H1 (cell line): ENCODE measurements around the gene ULK3. TPM values are rescaled to one million over a fixed set of nuclear protein-coding genes. Genes with fewer than 3 reads are reported as not detected.

Source experiments
- CTCF ChIA-PET: fragments of 300-600 bp; sonication (Branson Sonifier 250); formaldehyde crosslinking; loops from one replicate; lab custom pipeline; 2021; ENCODE audit not compliant: partially characterized antibody; lab: Charles Lee
- POLR2A ChIA-PET: fragments of 300-600 bp; sonication (Branson Sonifier 250); formaldehyde crosslinking; loops from one replicate; lab custom pipeline; 2021; ENCODE audit warnings: inconsistent platforms; ENCODE audit not compliant: partially characterized antibody; lab: Charles Lee
- DNase-seq, 2 experiments: peaks; one replicate each; pipeline versions ENCODE4 v3.0.0 to v3.0.0-alpha.2; 2010 to 2022; ENCODE audit warnings: low spot score in 2 of 2, low read depth in 1 of 2, mixed read lengths in 1 of 2
- FAIRE-seq: peaks from 2 replicates; lab custom pipeline; 2011; peaks lifted over from hg19 to GRCh38; lab: Jason Lieb, UNC
- H2AFZ ChIP-seq: 2 replicates; pipeline ENCODE4 v1.8.1; 2012; ENCODE audit warnings: low read length, inconsistent platforms
- H2AK5ac ChIP-seq: 2 replicates; pipeline ENCODE4 v1.6.1; 2013; ENCODE audit warnings: low read depth, low read length
- H2BK120ac ChIP-seq: replicated peaks from 2 replicates; pipeline ENCODE3; 2013; ENCODE audit warnings: low read depth, low read length, inconsistent platforms
- H2BK12ac ChIP-seq: 2 replicates; pipeline ENCODE4 v1.6.1; 2013; ENCODE audit warnings: low read depth, low read length
- H2BK15ac ChIP-seq: 2 replicates; pipeline ENCODE4 v1.6.1; 2013; ENCODE audit warnings: low read length
- H2BK20ac ChIP-seq: 2 replicates; pipeline ENCODE4 v1.6.1; 2013; ENCODE audit warnings: low read length
- H2BK5ac ChIP-seq: 2 replicates; pipeline ENCODE4 v1.6.1; 2013; ENCODE audit warnings: low read depth, low read length
- H3K14ac ChIP-seq: 2 replicates; pipeline ENCODE4 v1.6.1; 2013; ENCODE audit warnings: inconsistent platforms; ENCODE audit not compliant: insufficient read length
- H3K18ac ChIP-seq: 2 replicates; pipeline ENCODE4 v1.6.1; 2013; ENCODE audit warnings: low read length; ENCODE audit errors: extremely low read depth
- H3K23ac ChIP-seq: 2 replicates; pipeline ENCODE4 v1.6.1; 2013; ENCODE audit warnings: inconsistent platforms; ENCODE audit not compliant: insufficient read length
- H3K23me2 ChIP-seq: 2 replicates; pipeline ENCODE4 v1.6.1; 2013; ENCODE audit warnings: low read depth, low read length
- H3K27ac ChIP-seq: 2 replicates; pipeline ENCODE4 v1.6.1; 2011; ENCODE audit warnings: low read depth, low read length, inconsistent platforms
- H3K27me3 ChIP-seq, 4 experiments: replicated peaks in 1 of 4; 1 replicate in 1 of 4; 2 replicates in 3 of 4; pipeline versions ENCODE4 v1.6.1 to v1.8.1; 2011 to 2013; ENCODE audit warnings: low read length in 3 of 4, mild to moderate bottlenecking in 3 of 4, inconsistent platforms in 2 of 4, mixed read lengths in 2 of 4, moderate library complexity in 1 of 4; ENCODE audit not compliant: control insufficient read depth in 3 of 4, insufficient read depth in 3 of 4; ENCODE audit errors: extremely low read depth in 1 of 4
- H3K36me3 ChIP-seq, 4 experiments: 2 replicates each; pipeline versions ENCODE4 v1.6.1 to v1.8.1; 2011 to 2013; ENCODE audit warnings: mild to moderate bottlenecking in 4 of 4, low read length in 3 of 4, moderate library complexity in 2 of 4, control low read depth in 1 of 4, inconsistent platforms in 1 of 4; ENCODE audit not compliant: insufficient read depth in 4 of 4, control insufficient read depth in 2 of 4
- H3K4ac ChIP-seq: replicated peaks from 2 replicates; pipeline ENCODE3; 2013; ENCODE audit warnings: low read length, low read depth, mixed read lengths, inconsistent platforms; ENCODE audit not compliant: insufficient read length
- H3K4me1 ChIP-seq, 4 experiments: replicated peaks in 1 of 4; 1 replicate in 1 of 4; 2 replicates in 3 of 4; pipeline versions ENCODE4 v1.6.1 to v1.8.1; 2011 to 2013; ENCODE audit warnings: low read length in 3 of 4, inconsistent platforms in 2 of 4, mixed read lengths in 1 of 4; ENCODE audit not compliant: insufficient read depth in 4 of 4, control insufficient read depth in 3 of 4
- H3K4me2 ChIP-seq, 2 experiments: 2 replicates each; pipeline versions ENCODE4 v1.6.1 to v1.8.1; 2011 to 2013; ENCODE audit warnings: low read depth in 2 of 2, low read length in 2 of 2, control low read depth in 1 of 2, inconsistent platforms in 1 of 2, mild to moderate bottlenecking in 1 of 2; ENCODE audit not compliant: insufficient read depth in 1 of 2
- H3K4me3 ChIP-seq, 4 experiments: fragments of 200-600, 300-600 bp in 1 of 4; sonication (generic), shearing (Covaris generic), sonication (Bioruptor Twin) in 1 of 4; 2 replicates each; pipeline versions ENCODE4 v1.5.1 to v1.8.1; 2011 to 2016; ENCODE audit warnings: low read length in 4 of 4, low read depth in 3 of 4, control low read depth in 2 of 4, inconsistent platforms in 2 of 4, mild to moderate bottlenecking in 2 of 4, mixed read lengths in 1 of 4, moderate library complexity in 1 of 4; ENCODE audit not compliant: insufficient read depth in 2 of 4; ENCODE audit errors: extremely low read depth in 1 of 4
- H3K56ac ChIP-seq: replicated peaks from 2 replicates; pipeline ENCODE3; 2013; ENCODE audit warnings: low read depth, mild to moderate bottlenecking, mixed read lengths, low read length, inconsistent platforms; ENCODE audit not compliant: insufficient read length
- H3K79me1 ChIP-seq: 2 replicates; pipeline ENCODE4 v1.6.1; 2013; ENCODE audit warnings: low read depth, low read length, control low read depth
- H3K79me2 ChIP-seq, 2 experiments: 2 replicates each; pipeline versions ENCODE4 v1.6.1 to v1.8.1; 2012 to 2013; ENCODE audit warnings: low read length in 2 of 2, mild to moderate bottlenecking in 2 of 2, inconsistent platforms in 1 of 2; ENCODE audit not compliant: insufficient read depth in 2 of 2, control insufficient read depth in 1 of 2
- H3K9ac ChIP-seq, 4 experiments: replicated peaks in 1 of 4; 1 replicate in 1 of 4; 2 replicates in 3 of 4; pipeline versions ENCODE4 v1.6.1 to v1.8.1; 2011 to 2013; ENCODE audit warnings: low read depth in 3 of 4, low read length in 3 of 4, control low read depth in 2 of 4, mild to moderate bottlenecking in 2 of 4, moderate library complexity in 2 of 4, inconsistent platforms in 1 of 4; ENCODE audit errors: extremely low read depth in 1 of 4
- H3K9me3 ChIP-seq, 2 experiments: 2 replicates each; pipeline versions ENCODE4 v1.6.1 to v1.8.1; 2012 to 2013; ENCODE audit warnings: mild to moderate bottlenecking in 2 of 2, moderate library complexity in 2 of 2, control low read depth in 1 of 2, inconsistent platforms in 1 of 2, low read depth in 1 of 2, low read length in 1 of 2, mixed read lengths in 1 of 2; ENCODE audit not compliant: insufficient read depth in 2 of 2
- H4K20me1 ChIP-seq, 2 experiments: replicated peaks in 1 of 2; 2 replicates each; pipeline versions ENCODE3 to v1.8.1; 2011 to 2013; ENCODE audit warnings: inconsistent platforms in 2 of 2, low read length in 2 of 2, mild to moderate bottlenecking in 1 of 2; ENCODE audit not compliant: insufficient read depth in 2 of 2, control insufficient read depth in 1 of 2
- H4K5ac ChIP-seq: 2 replicates; pipeline ENCODE4 v1.6.1; 2013; ENCODE audit warnings: low read length, low read depth, mixed read lengths, inconsistent platforms; ENCODE audit not compliant: insufficient read length
- H4K8ac ChIP-seq: 2 replicates; pipeline ENCODE4 v1.8.0; 2013; ENCODE audit warnings: mild to moderate bottlenecking, moderate library complexity, low read length, inconsistent platforms; ENCODE audit not compliant: insufficient read depth; ENCODE audit errors: extremely low read depth
- H4K91ac ChIP-seq: replicated peaks from 2 replicates; pipeline ENCODE3; 2013; ENCODE audit warnings: low read length, mixed read lengths, inconsistent platforms; ENCODE audit not compliant: insufficient read length
- ASH2L ChIP-seq: fragments of 200-600, 300-600 bp; sonication (generic); IDR thresholded peaks from one replicate; pipeline ENCODE4 v1.7.1; 2017; ENCODE audit warnings: low read length
- ATF3 ChIP-seq: IDR thresholded peaks from 2 replicates; pipeline ENCODE4 v1.6.1; 2011; ENCODE audit warnings: low read depth, mild to moderate bottlenecking, low read length; ENCODE audit not compliant: insufficient read depth
- CBX5 ChIP-seq: fragments of 300-800, 300-1000 bp; sonication (generic); IDR thresholded peaks from 2 replicates; pipeline ENCODE4 v1.7.1; 2016; ENCODE audit warnings: antibody characterized with exemption, low read length, low read depth
- CHD2 ChIP-seq: IDR thresholded peaks from 2 replicates; pipeline ENCODE4 v1.6.1; 2012; ENCODE audit warnings: low read length, improper control_type of control experiment
- EP300 ChIP-seq, 2 experiments: IDR thresholded peaks; 1 replicate in 1 of 2; 2 replicates in 1 of 2; pipeline ENCODE4 v1.6.1; 2011 to 2012; ENCODE audit warnings: low read depth in 2 of 2, low read length in 2 of 2, mild to moderate bottlenecking in 2 of 2, borderline replicate concordance in 1 of 2, inconsistent platforms in 1 of 2, moderate library complexity in 1 of 2
- EZH2 ChIP-seq: fragments of 200-600 bp; sonication (generic); IDR thresholded peaks from 2 replicates; pipeline ENCODE4 v1.7.1; 2012; ENCODE audit warnings: low read depth, mild to moderate bottlenecking, moderate library complexity, low read length, inconsistent platforms; ENCODE audit not compliant: severe bottlenecking
- JUN ChIP-seq: IDR thresholded peaks from 2 replicates; pipeline ENCODE4 v1.6.1; 2011; ENCODE audit warnings: low read depth, mild to moderate bottlenecking, improper control_type of control experiment, low read length
- KDM1A ChIP-seq: fragments of 200-600, 300-600 bp; sonication (generic); IDR thresholded peaks from 2 replicates; pipeline ENCODE4 v1.7.1; 2016; ENCODE audit warnings: mild to moderate bottlenecking, low read length, borderline replicate concordance
- RAD21 ChIP-seq, 2 experiments: IDR thresholded peaks in 1 of 2; conservative IDR thresholded peaks in 1 of 2; 2 replicates each; pipeline ENCODE4 v1.6.1; 2011; ENCODE audit warnings: low read depth in 2 of 2, low read length in 2 of 2, improper control_type of control experiment in 1 of 2, inconsistent platforms in 1 of 2, mild to moderate bottlenecking in 1 of 2, moderate library complexity in 1 of 2
- RBBP5 ChIP-seq: IDR thresholded peaks from 2 replicates; pipeline ENCODE4 v1.7.1; 2012; ENCODE audit warnings: low read depth, mild to moderate bottlenecking, inconsistent platforms, low read length, moderate library complexity, borderline replicate concordance
- SP4 ChIP-seq: IDR thresholded peaks from 2 replicates; pipeline ENCODE4 v1.6.1; 2012; ENCODE audit warnings: low read length, inconsistent platforms
- USF2 ChIP-seq: IDR thresholded peaks from 2 replicates; pipeline ENCODE4 v1.6.1; 2011; ENCODE audit warnings: low read length, improper control_type of control experiment
- WGBS, 2 experiments: shearing (Covaris generic) in 1 of 2; methylation state at CpG; one replicate each; pipeline versions ENCODE4 v1.1.6 to v1.1.7; 2013 to 2015; ENCODE audit warnings: low lambda C conversion rate in 2 of 2, mixed read lengths in 2 of 2, inconsistent platforms in 1 of 2, low coverage in 1 of 2, missing lambda C conversion rate in 1 of 2; ENCODE audit not compliant: insufficient replicate concordance in 2 of 2, insufficient coverage in 1 of 2, insufficient read length in 1 of 2; ENCODE audit errors: extremely low coverage in 1 of 2, missing lambda C conversion rate in 1 of 2; 5-methylcytosine and 5-hydroxymethylcytosine counted together
- polyA plus RNA-seq, 7 experiments: library from polyadenylated mRNA; depleted of rRNA in 3 of 7; stranded (reverse) in 5 of 7; unstranded in 2 of 7; fragments of >200 nt in 5 of 7; fragments of 200-250 nt in 2 of 7; gene quantifications; 1 replicate in 5 of 7; 2 replicates in 1 of 7; 4 replicates in 1 of 7; pipeline versions ENCODE4 v1.2.1 to v1.2.3, GENCODE V29; 2011 to 2013; ENCODE audit warnings: missing spikeins in 2 of 7, mixed read lengths in 2 of 7
- total RNA-seq: library from RNA; stranded (reverse); fragmentation: NEBNext Ultra II Directional; extraction: Animal tissue kit (Norgen Biotek cat#: 25700); gene quantifications from 2 replicates; pipeline ENCODE4 v1.2.1, GENCODE V29; 2021

Gene ULK3
- total and polyA plus RNA-seq, 2 of the 8 experiments (the other 6 are each of a cell fraction or from before 2014, with no cell fraction given): 27.1 to 34.4 TPM

GRCh38 chr15:74815961-74816360 lies 27.0 kb downstream of the ULK3 start:
- Histone ChIP-seq H3K79me2 (no peaks in the 10 kb centered on the region), H4K91ac (no peak overlapping the region), H2BK12ac (no peak overlapping the region), H2BK15ac (no peak overlapping the region), H3K27ac (no peak overlapping the region), H3K36me3 (no peaks in the 10 kb centered on the region), H4K8ac (no peak overlapping the region), H3K9ac (no peak overlapping the region), H3K23me2 (no peaks in the 10 kb centered on the region), H3K18ac (no peak overlapping the region; the same call in 1 of the 2 replicates), H3K27me3 (no peaks in the 10 kb centered on the region), H3K4ac (no peak overlapping the region), H3K79me1 (no peaks in the 10 kb centered on the region), H2BK5ac (no peak overlapping the region), H2BK120ac (no peak overlapping the region), H3K23ac (no peak overlapping the region), H3K56ac (no peak overlapping the region), H3K4me3 (no peak overlapping the region), H3K4me1 (peaks cover 0 to 7% (median 4%) of the 10 kb centered on the region in 4 experiments; a peak in 6 of 7 replicates), H2BK20ac (no peak overlapping the region), H3K9me3 (no peaks in the 10 kb centered on the region), H3K14ac (no peak overlapping the region), H2AK5ac (no peak overlapping the region), H3K4me2 (no peak overlapping the region), H4K5ac (no peak overlapping the region), H4K20me1 (no peaks in the 10 kb centered on the region), H2AFZ (no peak overlapping the region)
- no peak for DNase-seq
- ChIA-PET POLR2A (interaction anchor here (1.1 to 3.1 kb wide), 4 partner anchors 10 to 17 kb away, joined by 3 to 7 read pairs (median 4); partner anchors contain the start of gene CPLX3), CTCF (interaction anchor here (0.6 to 6.5 kb wide), 14 partner anchors 9 to 239 kb away, joined by 3 to 64 read pairs (median 4); partner anchors contain the start of gene CPLX3)
- no peak for FAIRE-seq
- WGBS, 2 experiments: 96% methylated on average over 15 of the region's 15 CpGs; no CpG with 5 or more reads in 1 of the 2 experiments
- no peak for TF ChIP-seq KDM1A
- no peak for TF ChIP-seq RAD21 (IDR thresholded peaks at IDR 0.05 in 1 of 2, conservative IDR thresholded peaks at IDR 0.05 in 1 of 2; ENCODE audit: low read depth in 2 of 2, low read length in 2 of 2)
- TF ChIP-seq ATF3: no peak
- TF ChIP-seq RBBP5: no peak
- TF ChIP-seq USF2: no peak
- TF ChIP-seq EP300 (IDR thresholded peaks at IDR 0.05; ENCODE audit: borderline replicate concordance in 1 of 2, low read depth in 2 of 2, low read length in 2 of 2): no peak
- no peak for TF ChIP-seq EZH2
- TF ChIP-seq JUN: no peak
- no peak for TF ChIP-seq SP4
- TF ChIP-seq ASH2L: no peak
- TF ChIP-seq CBX5: no peak
- no peak for TF ChIP-seq CHD2
